Body of pancreas (tissue), 4 donors: ENCODE measurements around the gene BSND.

ENCODE experiments used
- CTCF ChIP-seq, 7 experiments: fragments of 450-650 bp in 4 of 7; fragments of 200-600 bp in 3 of 7; sonication (generic) in 3 of 7; IDR thresholded peaks; one replicate each; pipeline ENCODE4 v1.5.1; 2016 to 2019; ENCODE audit warnings: antibody characterized with exemption in 7 of 7
- POLR2A ChIP-seq, 3 donors: fragments of 450-650 bp; IDR thresholded peaks; one replicate each; pipeline ENCODE4 v1.6.1; 2016; ENCODE audit warnings: antibody characterized with exemption in 3 of 3, mild to moderate bottlenecking in 2 of 3

- TF ChIP-seq POLR2A (IDR thresholded peaks at IDR 0.05) (no peak), CTCF (IDR thresholded peaks at IDR 0.05) (no peak)
Measured at GRCh38 chr1:55060133-55060999, 61.6 kb downstream of the BSND start.
